CD14-positive monocyte (primary cell): Measurements from ENCODE around the gene CCR8. TPM values are rescaled to one million over a fixed set of nuclear protein-coding genes. Genes with fewer than 3 reads are reported as not detected.

ENCODE experiments used
- DNase-seq, 3 donors: peaks; one replicate each; pipeline ENCODE4 v3.0.0-alpha.2; 2011 to 2022
- H2AFZ ChIP-seq: 2 replicates; pipeline ENCODE4 v1.6.0; 2012; ENCODE audit warnings: mild to moderate bottlenecking, low read depth, low read length, inconsistent platforms; ENCODE audit not compliant: insufficient read depth, poor library complexity, severe bottlenecking
- H3K27ac ChIP-seq, 2 donors: 1 replicate in 1 of 2; 2 replicates in 1 of 2; pipeline ENCODE4 v1.5.1; 2012 to 2013; ENCODE audit warnings: low read length in 2 of 2, control low read depth in 1 of 2, inconsistent platforms in 1 of 2, low read depth in 1 of 2, mild to moderate bottlenecking in 1 of 2
- H3K27me3 ChIP-seq, 2 donors: one replicate each; pipeline versions ENCODE4 v1.6.0 to v1.6.1; 2011 to 2013; ENCODE audit warnings: low read length in 2 of 2; ENCODE audit not compliant: control insufficient read depth in 2 of 2, insufficient read depth in 2 of 2
- H3K36me3 ChIP-seq, 2 donors: replicated peaks in 1 of 2; 1 replicate in 1 of 2; 2 replicates in 1 of 2; pipeline versions ENCODE4 v1.5.1 to v1.6.1; 2012 to 2013; ENCODE audit warnings: low read length in 2 of 2, control low read depth in 1 of 2, inconsistent platforms in 1 of 2, mild to moderate bottlenecking in 1 of 2; ENCODE audit not compliant: insufficient read depth in 2 of 2, control insufficient read depth in 1 of 2
- H3K4me1 ChIP-seq, 2 donors: 1 replicate in 1 of 2; 2 replicates in 1 of 2; pipeline versions ENCODE4 v1.5.1 to v1.6.1; 2012 to 2013; ENCODE audit warnings: low read length in 2 of 2, control low read depth in 1 of 2, inconsistent platforms in 1 of 2, mild to moderate bottlenecking in 1 of 2, moderate library complexity in 1 of 2; ENCODE audit not compliant: insufficient read depth in 2 of 2, control insufficient read depth in 1 of 2
- H3K4me2 ChIP-seq: replicated peaks from 2 replicates; pipeline ENCODE3; 2012; ENCODE audit warnings: low read length, moderate library complexity, mild to moderate bottlenecking; ENCODE audit not compliant: poor library complexity, severe bottlenecking; ENCODE audit errors: extremely low read depth
- H3K4me3 ChIP-seq, 3 experiments: fragments of 200-600 bp in 1 of 3; sonication (generic) in 1 of 3; replicated peaks in 1 of 3; 1 replicate in 2 of 3; 2 replicates in 1 of 3; pipeline ENCODE4 v1.5.1; 2011 to 2013; ENCODE audit warnings: low read length in 3 of 3, mild to moderate bottlenecking in 3 of 3, control low read depth in 2 of 3, low read depth in 2 of 3, inconsistent platforms in 1 of 3, moderate library complexity in 1 of 3
- H3K79me2 ChIP-seq: 2 replicates; pipeline ENCODE4 v1.6.0; 2012; ENCODE audit warnings: mild to moderate bottlenecking, control low read depth, inconsistent platforms, low read length, moderate library complexity; ENCODE audit not compliant: insufficient read depth
- H3K9ac ChIP-seq: 2 replicates; pipeline ENCODE4 v1.6.0; 2017; ENCODE audit warnings: low read length, mild to moderate bottlenecking; ENCODE audit not compliant: insufficient read depth, poor library complexity, severe bottlenecking
- H3K9me3 ChIP-seq, 2 donors: replicated peaks in 1 of 2; 1 replicate in 1 of 2; 2 replicates in 1 of 2; pipeline versions ENCODE4 v1.5.1 to v1.6.1; 2012 to 2013; ENCODE audit warnings: low read length in 2 of 2, control low read depth in 1 of 2; ENCODE audit not compliant: control insufficient read depth in 1 of 2, insufficient read depth in 1 of 2
- H4K20me1 ChIP-seq: 2 replicates; pipeline ENCODE4 v1.6.0; 2012; ENCODE audit warnings: mild to moderate bottlenecking, low read length, control low read depth, moderate library complexity; ENCODE audit not compliant: insufficient read depth
- H3K27ac Mint-ChIP-seq, 7 donors: one replicate each; pipeline ENCODE4 v1.8.0; 2020; ENCODE audit warnings: mild to moderate bottlenecking in 7 of 7, mixed read lengths in 7 of 7, moderate library complexity in 6 of 7, inconsistent platforms in 2 of 7
- H3K27me3 Mint-ChIP-seq, 3 donors: one replicate each; pipeline ENCODE4 v1.8.0; 2021 to 2022; ENCODE audit warnings: low read depth in 3 of 3, mild to moderate bottlenecking in 3 of 3, mixed read lengths in 3 of 3, moderate library complexity in 3 of 3, inconsistent platforms in 1 of 3
- H3K36me3 Mint-ChIP-seq, 2 donors: one replicate each; pipeline ENCODE4 v1.8.0; 2020; ENCODE audit warnings: mixed read lengths in 2 of 2, inconsistent platforms in 1 of 2, mild to moderate bottlenecking in 1 of 2
- H3K4me1 Mint-ChIP-seq: one replicate; pipeline ENCODE4 v1.8.0; 2020; ENCODE audit warnings: mild to moderate bottlenecking, mixed read lengths
- H3K4me3 Mint-ChIP-seq, 2 donors: one replicate each; pipeline ENCODE4 v1.8.0; 2020; ENCODE audit warnings: mild to moderate bottlenecking in 2 of 2, mixed read lengths in 2 of 2, moderate library complexity in 1 of 2
- H3K9me3 Mint-ChIP-seq, 7 donors: one replicate each; pipeline ENCODE4 v1.8.0; 2020 to 2022; ENCODE audit warnings: mixed read lengths in 7 of 7, mild to moderate bottlenecking in 6 of 7, moderate library complexity in 6 of 7, inconsistent platforms in 2 of 7
- CTCF ChIP-seq: fragments of 200-600 bp; IDR thresholded peaks from one replicate; pipeline ENCODE4 v1.8.0; 2022; ENCODE audit warnings: antibody characterized with exemption, mild to moderate bottlenecking
- WGBS: methylation state at CpG from one replicate; pipeline ENCODE4 v1.1.5; 2013; ENCODE audit warnings: missing lambda C conversion rate; ENCODE audit not compliant: insufficient coverage; 5-methylcytosine and 5-hydroxymethylcytosine counted together
- intact Hi-C, 2 donors: fragments of 100-400 bp; cut with micrococcal nuclease; formaldehyde crosslinking; loops; one replicate each; pipeline versions ENCODE4 v1.15.0 to v1.15.1; 2023
- polyA plus RNA-seq, 3 donors: library from polyadenylated mRNA; depleted of rRNA in 1 of 3; unstranded in 2 of 3; stranded (reverse) in 1 of 3; fragments of 300-500 nt in 2 of 3; fragments of >200 nt in 1 of 3; fragmentation: Illumina TruSeq in 2 of 3; gene quantifications; 1 replicate in 2 of 3; 2 replicates in 1 of 3; pipeline ENCODE4 v1.2.3, GENCODE V29; 2012 to 2021

The CCR8 gene
- polyA plus RNA-seq, 3 donors: not detected

- Mint-ChIP-seq H3K9me3 (peaks cover 6 to 33% (median 16%) of the 10 kb centered on the region in 7 donors), H3K4me3 (no peak overlapping the region), H3K27ac (no peak overlapping the region), H3K36me3 (no peaks in the 10 kb centered on the region), H3K4me1 (peaks cover 4% of the 10 kb centered on the region), H3K27me3 (peaks cover 0 to 7% (median 2%) of the 10 kb centered on the region in 3 donors)
- H3K9ac ChIP-seq: no peak overlapping the region
- H2AFZ ChIP-seq: no peak overlapping the region
- H3K4me3 ChIP-seq: no peak overlapping the region
- no peaks in the 10 kb centered on the region for H4K20me1 ChIP-seq
- no peaks in the 10 kb centered on the region for H3K27me3 ChIP-seq
- no peak for TF ChIP-seq CTCF
- H3K4me2 ChIP-seq: no peak overlapping the region
- no peak overlapping the region for H3K27ac ChIP-seq
- peaks cover 3 to 7% of the 10 kb centered on the region in 2 donors for H3K9me3 ChIP-seq
- intact Hi-C loops: no loop called here
- no peaks in the 10 kb centered on the region for H3K79me2 ChIP-seq
- no peaks in the 10 kb centered on the region for H3K36me3 ChIP-seq
- no peak for DNase-seq
- H3K4me1 ChIP-seq: no peaks in the 10 kb centered on the region
Measured at GRCh38 chr3:39313289-39313688, 16.2 kb upstream of the CCR8 start.

GRCh38 chr3:39315420-39315819 is 14.1 kb upstream of the CCR8 start:
- Mint-ChIP-seq H3K27me3 (peaks cover 2 to 3% (median 2%) of the 10 kb centered on the region in 3 donors), H3K9me3 (peaks cover 6 to 35% (median 16%) of the 10 kb centered on the region in 7 donors), H3K4me1 (peaks cover 4% of the 10 kb centered on the region), H3K36me3 (no peaks in the 10 kb centered on the region), H3K4me3 (no peak overlapping the region), H3K27ac (no peak overlapping the region)
- no peak for DNase-seq
- H3K27ac ChIP-seq: no peak overlapping the region
- H4K20me1 ChIP-seq: no peaks in the 10 kb centered on the region
- H3K27me3 ChIP-seq: no peaks in the 10 kb centered on the region
- TF ChIP-seq CTCF: no peak
- no peaks in the 10 kb centered on the region for H3K79me2 ChIP-seq
- H3K4me3 ChIP-seq: no peak overlapping the region
- no peaks in the 10 kb centered on the region for H3K36me3 ChIP-seq
- no peak overlapping the region for H2AFZ ChIP-seq
- H3K9me3 ChIP-seq: peaks cover 3 to 7% of the 10 kb centered on the region in 2 donors
- no CpG with 5 or more reads among the region's 1 CpG for WGBS
- no peaks in the 10 kb centered on the region for H3K4me1 ChIP-seq
- intact Hi-C loops: no loop called here
- H3K4me2 ChIP-seq: no peak overlapping the region
- no peak overlapping the region for H3K9ac ChIP-seq
